ENCODE results near the gene ZCWPW1. TPM values are rescaled to one million over a fixed set of nuclear protein-coding genes. Genes with fewer than 3 reads are reported as not detected.

The ZCWPW1 gene
- total RNA-seq, 2 experiments from 2014 or later: 2.7 to 3.0 TPM

DNA sequence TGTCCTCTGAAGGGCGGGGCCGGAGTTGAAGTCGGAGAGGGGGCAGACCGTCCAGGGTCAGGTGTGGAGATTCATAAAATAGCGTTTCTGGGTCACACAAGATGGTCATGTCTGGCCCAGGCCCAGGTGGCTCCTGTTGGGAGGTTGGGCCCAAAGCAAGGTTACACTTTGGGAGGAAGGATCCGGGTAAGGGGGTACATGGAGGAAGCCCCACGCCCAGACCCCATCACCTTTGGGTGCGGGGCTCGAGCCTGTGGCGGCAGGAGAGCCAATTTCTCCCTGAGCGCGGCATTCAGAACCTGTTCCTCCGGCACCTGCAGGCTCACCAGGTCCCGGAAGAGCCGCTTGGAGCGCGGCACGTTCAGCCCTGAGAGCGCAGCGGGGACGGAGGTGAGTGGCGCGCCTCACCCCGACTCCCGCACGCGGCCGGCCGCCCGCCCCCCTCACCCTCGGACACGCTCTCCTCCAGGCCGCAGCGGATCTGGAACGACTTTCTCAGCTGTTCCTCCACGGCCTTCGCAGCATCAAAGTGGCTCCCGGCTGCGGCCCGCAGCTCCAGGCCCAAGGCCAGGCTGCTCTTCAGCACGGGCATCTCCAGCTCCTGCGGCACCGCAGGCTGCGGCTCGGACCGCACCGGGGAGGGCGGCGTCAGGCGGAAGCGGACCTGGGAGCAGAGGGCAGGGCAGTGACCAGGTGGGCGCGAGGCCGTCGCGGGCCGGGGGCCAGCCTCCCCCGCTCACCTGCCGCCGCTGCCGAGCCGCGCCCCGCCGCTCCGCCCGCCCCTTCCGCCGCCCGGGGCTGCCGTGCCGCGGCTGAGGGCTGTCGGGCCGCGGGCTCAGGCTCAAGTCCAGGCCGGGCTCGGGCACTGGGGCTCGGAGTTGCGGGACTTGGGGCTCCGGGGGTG, 7.2 kb upstream of the ZCWPW1 start:
- Mint-ChIP-seq H3K9me3 (no peaks in the 10 kb centered on the region), H3K4me3 (peak overlapping the region; percentile 89), H3K27me3 (no peaks in the 10 kb centered on the region), H3K4me1 (peaks cover 46% of the 10 kb centered on the region), H3K36me3 (ENCODE audit: low read depth) (peaks cover 51% of the 10 kb centered on the region), H3K27ac (peak overlapping the region; percentile 93)
- ChIA-PET CTCF (interaction anchor here (0.9 to 1.7 kb wide), 6 partner anchors 7 to 47 kb away, joined by 3 to 10 read pairs (median 4); partner anchors contain the start of gene ZCWPW1), POLR2A (interaction anchor here (0.7 to 4.3 kb wide), 27 partner anchors 8 to 439 kb away, joined by 3 to 30 read pairs (median 4); partner anchors contain the start of genes AGFG2, FBXO24, LRCH4 and MBLAC1)
- DNase-seq: peak; percentile 61

DNA sequence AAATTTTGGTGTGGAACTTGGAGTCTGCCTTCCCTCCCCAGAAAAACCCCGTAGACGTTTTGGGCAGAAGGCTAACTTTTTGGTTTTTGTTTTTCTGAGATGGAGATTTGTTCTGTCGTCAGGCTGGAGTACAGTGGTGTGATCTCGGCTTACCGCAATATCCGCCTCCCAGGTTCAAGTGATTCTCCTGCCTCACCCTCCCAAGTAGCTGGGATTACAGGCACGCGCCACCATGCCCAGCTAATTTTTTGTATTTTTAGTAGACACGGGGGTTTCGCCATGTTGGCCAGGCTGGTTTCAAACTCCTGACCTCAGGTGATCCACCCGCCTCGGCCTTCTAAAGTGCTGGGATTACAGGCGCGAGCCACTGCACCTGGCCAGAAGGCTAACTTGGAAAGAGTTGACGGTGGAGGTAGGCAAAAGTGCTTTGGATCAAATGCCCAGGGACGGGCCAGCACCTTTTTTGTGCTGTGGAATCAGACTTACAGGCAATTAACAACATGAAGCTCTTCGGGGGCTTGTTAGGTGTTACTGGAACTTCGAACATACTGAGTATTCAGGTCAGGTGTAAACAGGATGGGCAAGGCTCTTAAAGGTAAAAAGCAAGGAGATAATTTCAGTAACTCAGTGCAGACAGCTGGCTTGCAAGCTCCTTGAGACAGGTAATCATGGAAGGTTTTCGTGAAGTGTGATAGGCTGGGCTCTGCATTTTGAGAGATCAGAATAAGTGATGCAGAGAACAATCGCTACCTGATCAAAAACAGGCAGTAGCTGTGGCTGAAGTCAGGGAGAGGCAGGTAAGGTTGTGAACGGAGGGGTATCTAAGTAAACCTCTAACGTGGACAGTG, 6.0 kb upstream of the ZCWPW1 start:
- peak overlapping the region; percentile 89 for H3K4me3 Mint-ChIP-seq
- DNase-seq: no peak
- H3K9me3 Mint-ChIP-seq: no peaks in the 10 kb centered on the region
- peak overlapping the region; percentile 93 for H3K27ac Mint-ChIP-seq
- peaks cover 53% of the 10 kb centered on the region for H3K4me1 Mint-ChIP-seq
- no peaks in the 10 kb centered on the region for H3K27me3 Mint-ChIP-seq
- ChIA-PET CTCF (interaction anchor here (1.0 to 1.1 kb wide), 3 partner anchors 16 to 125 kb away, joined by 3 to 4 read pairs (median 3); no protein-coding TSS in a partner anchor), POLR2A (interaction anchor here (0.7 to 4.3 kb wide), 15 partner anchors 10 to 691 kb away, joined by 3 to 25 read pairs (median 4); partner anchors contain the start of genes FBXO24, LRCH4, MOSPD3 and POP7)
- H3K36me3 Mint-ChIP-seq (ENCODE audit: low read depth): peaks cover 57% of the 10 kb centered on the region

DNA sequence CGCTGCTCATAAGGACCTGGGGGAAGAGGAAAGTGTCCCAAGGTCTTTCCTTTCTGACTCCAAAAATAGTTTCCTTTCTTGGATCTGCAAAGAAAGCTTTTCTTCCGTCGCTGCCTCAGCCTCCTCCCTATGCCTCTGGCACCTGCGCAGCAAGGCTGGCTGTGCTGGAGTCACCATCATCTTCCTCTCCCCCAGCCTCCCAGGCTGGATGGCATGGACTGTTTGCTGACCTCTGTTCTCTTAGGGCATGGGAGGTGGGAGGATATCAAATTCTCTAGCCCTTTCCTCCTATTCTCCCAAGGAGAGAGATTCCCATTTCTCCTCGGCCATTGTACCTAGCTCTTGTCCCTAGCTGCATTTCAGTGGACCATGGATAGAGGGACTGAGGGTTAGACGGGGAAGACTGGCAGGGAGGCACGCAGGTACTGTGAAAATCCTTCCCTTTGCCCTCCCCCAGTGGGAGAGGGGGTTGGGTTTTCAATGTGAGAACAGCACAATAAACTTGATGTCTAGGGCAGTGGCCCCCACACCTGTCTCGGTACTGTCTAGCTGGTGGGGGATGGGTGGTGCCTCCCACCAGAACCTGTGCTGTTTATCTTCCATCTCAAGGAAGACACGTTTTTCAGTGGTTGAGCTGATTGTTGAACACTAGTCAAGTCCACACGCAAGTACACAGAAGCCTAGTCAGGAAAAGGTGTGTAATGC, 5.2 kb upstream of the ZCWPW1 start:
- Mint-ChIP-seq H3K4me3 (peak overlapping the region; percentile 89), H3K36me3 (ENCODE audit: low read depth) (peaks cover 64% of the 10 kb centered on the region), H3K27me3 (no peaks in the 10 kb centered on the region), H3K4me1 (peaks cover 57% of the 10 kb centered on the region), H3K27ac (peak overlapping the region; percentile 93), H3K9me3 (no peaks in the 10 kb centered on the region)
- no peak for DNase-seq
- ChIA-PET CTCF (interaction anchor here (1.1 kb wide), 1 partner anchor 126 kb away, joined by 4 read pairs; no protein-coding TSS in a partner anchor), POLR2A (interaction anchor here (1.0 to 4.3 kb wide), 7 partner anchors 11 to 213 kb away, joined by 3 to 25 read pairs (median 3); partner anchors contain the start of gene MOSPD3)

DNA sequence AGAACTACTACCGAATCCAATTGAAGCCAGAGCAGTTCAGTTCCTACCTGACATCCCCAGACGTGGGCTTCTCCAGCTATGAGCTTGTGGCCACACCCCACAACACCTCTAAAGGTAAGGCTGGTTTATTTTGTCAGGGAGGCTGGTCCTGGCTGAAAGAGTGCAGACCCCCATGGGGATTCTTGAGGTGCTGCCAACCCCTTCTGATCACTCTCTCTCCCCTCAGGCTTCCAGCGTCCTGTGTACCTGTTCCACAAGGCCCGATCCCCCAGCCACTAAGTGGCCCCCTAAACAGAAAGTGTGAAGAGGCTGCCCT, 4.7 kb upstream of the ZCWPW1 start:
- Mint-ChIP-seq H3K27ac (peak overlapping the region; percentile 93), H3K4me1 (peaks cover 59% of the 10 kb centered on the region), H3K4me3 (no peak overlapping the region), H3K9me3 (no peaks in the 10 kb centered on the region), H3K27me3 (no peaks in the 10 kb centered on the region), H3K36me3 (ENCODE audit: low read depth) (peaks cover 68% of the 10 kb centered on the region)
- no peak for DNase-seq
- POLR2A ChIA-PET: interaction anchor here (1.0 to 4.3 kb wide), 3 partner anchors 11 to 179 kb away, joined by 3 to 25 read pairs (median 3); partner anchors contain the start of gene MOSPD3
- CTCF ChIA-PET: no interaction called here

DNA sequence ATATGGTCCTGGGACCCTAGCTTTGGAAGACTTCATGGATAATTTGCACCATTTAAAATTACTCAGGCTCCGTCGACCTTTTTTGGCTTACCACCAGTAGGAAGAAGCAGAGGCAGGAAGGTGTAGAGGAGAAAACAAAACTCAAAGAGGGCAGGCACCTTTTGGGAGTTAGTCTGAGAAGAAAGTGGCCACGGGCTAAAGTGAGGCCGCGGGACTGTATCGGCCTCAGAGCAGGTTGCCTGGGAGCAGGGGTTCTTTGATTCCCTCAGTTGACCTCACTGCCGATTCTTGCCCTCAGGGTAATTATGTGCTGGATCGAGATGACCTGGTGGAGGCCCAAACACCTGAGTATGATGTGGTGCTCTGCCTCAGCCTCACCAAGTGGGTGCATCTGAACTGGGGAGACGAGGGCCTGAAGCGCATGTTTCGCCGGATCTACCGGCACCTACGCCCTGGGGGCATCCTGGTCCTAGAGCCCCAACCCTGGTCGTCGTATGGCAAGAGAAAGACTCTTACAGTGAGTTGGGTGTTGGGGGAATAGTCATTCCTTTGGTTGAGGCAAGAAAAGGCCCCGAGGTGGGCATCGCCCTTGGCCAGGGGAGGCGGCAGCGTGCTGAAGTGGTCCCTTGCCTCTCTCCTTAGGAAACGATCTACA, 4.2 kb upstream of the ZCWPW1 start:
- Mint-ChIP-seq H3K27ac (peak overlapping the region; percentile 93), H3K36me3 (ENCODE audit: low read depth) (peaks cover 72% of the 10 kb centered on the region), H3K27me3 (peaks cover 1% of the 10 kb centered on the region), H3K4me1 (peaks cover 63% of the 10 kb centered on the region), H3K9me3 (no peaks in the 10 kb centered on the region), H3K4me3 (no peak overlapping the region)
- DNase-seq: no peak
- POLR2A ChIA-PET: interaction anchor here (1.0 to 4.3 kb wide), 3 partner anchors 12 to 180 kb away, joined by 3 to 25 read pairs (median 3); partner anchors contain the start of gene MOSPD3
- CTCF ChIA-PET: no interaction called here

DNA sequence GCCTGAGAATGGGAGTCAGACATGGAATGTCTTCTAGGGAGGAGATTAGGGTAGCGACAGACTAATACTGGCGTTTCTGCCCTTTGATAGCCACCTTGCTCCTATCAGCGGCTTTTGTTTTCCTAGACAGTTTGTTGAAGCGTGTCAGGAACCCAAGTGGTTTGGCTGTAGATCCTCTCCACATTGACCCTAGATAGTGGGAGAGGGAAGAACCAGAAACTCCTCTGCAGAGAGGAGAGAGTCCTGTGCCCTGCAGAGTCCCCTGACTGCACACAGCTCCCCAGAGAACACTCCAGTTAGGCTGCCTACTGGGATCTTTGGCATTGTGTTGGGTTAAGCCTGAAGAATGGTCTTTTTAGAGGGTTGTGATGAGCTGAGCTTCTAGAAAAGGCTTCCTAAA, 3.5 kb upstream of the ZCWPW1 start:
- DNase-seq: no peak
- Mint-ChIP-seq H3K9me3 (no peaks in the 10 kb centered on the region), H3K27ac (peak overlapping the region; percentile 93), H3K27me3 (peaks cover 3% of the 10 kb centered on the region), H3K4me3 (peak overlapping the region; percentile 87), H3K4me1 (peaks cover 65% of the 10 kb centered on the region), H3K36me3 (ENCODE audit: low read depth) (peaks cover 72% of the 10 kb centered on the region)
- ChIA-PET CTCF (no interaction called here), POLR2A (no interaction called here)

DNA sequence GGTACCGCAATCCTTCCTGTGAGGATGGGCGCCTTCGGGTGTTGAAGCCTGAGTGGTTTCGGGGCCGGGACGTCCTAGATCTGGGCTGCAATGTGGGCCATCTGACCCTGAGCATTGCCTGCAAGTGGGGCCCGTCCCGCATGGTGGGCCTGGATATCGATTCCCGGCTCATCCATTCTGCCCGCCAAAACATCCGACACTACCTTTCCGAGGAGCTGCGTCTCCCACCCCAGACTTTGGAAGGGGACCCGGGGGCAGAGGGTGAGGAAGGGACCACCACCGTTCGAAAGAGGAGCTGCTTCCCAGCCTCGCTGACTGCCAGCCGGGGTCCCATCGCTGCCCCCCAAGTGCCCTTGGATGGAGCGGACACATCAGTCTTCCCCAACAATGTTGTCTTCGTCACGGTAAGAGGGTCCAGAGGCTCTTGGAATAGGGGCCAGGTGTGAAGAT, 2.8 kb upstream of the ZCWPW1 start:
- H3K4me3 Mint-ChIP-seq: peak overlapping the region; percentile 87
- peaks cover 3% of the 10 kb centered on the region for H3K27me3 Mint-ChIP-seq
- POLR2A ChIA-PET: no interaction called here
- peaks cover 70% of the 10 kb centered on the region for H3K36me3 Mint-ChIP-seq (ENCODE audit: low read depth)
- CTCF ChIA-PET: no interaction called here
- no peaks in the 10 kb centered on the region for H3K9me3 Mint-ChIP-seq
- H3K27ac Mint-ChIP-seq: peak overlapping the region; percentile 93
- DNase-seq: no peak
- H3K4me1 Mint-ChIP-seq: peaks cover 63% of the 10 kb centered on the region

DNA sequence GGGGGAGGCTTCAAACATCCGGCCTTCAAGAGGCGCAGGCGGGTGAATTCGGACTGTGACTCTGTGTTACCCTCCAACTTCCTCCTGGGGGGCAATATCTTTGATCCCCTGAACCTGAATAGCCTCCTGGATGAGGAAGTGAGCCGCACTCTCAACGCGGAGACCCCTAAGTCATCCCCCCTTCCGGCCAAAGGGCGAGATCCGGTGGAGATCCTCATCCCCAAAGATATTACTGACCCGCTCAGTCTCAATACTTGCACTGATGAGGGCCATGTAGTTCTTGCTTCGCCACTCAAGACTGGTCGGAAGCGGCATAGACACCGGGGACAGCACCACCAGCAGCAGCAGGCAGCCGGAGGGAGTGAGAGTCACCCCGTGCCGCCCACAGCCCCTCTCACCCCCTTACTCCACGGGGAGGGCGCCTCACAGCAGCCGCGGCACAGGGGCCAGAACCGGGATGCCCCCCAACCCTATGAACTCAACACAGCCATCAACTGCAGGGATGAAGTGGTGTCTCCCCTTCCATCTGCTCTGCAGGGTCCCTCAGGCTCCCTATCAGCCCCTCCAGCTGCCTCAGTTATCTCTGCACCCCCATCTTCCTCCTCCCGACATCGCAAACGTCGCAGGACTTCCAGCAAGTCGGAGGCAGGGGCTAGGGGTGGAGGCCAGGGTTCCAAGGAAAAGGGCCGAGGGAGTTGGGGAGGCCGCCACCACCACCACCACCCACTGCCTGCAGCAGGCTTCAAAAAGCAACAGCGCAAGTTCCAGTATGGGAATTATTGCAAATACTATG, 2.2 kb upstream of the ZCWPW1 start:
- Mint-ChIP-seq H3K27me3 (peaks cover 3% of the 10 kb centered on the region), H3K4me3 (peak overlapping the region; percentile 87), H3K27ac (peak overlapping the region; percentile 93), H3K36me3 (ENCODE audit: low read depth) (peaks cover 67% of the 10 kb centered on the region), H3K9me3 (no peaks in the 10 kb centered on the region), H3K4me1 (peaks cover 63% of the 10 kb centered on the region)
- CTCF ChIA-PET: interaction anchor here (2.7 kb wide), 1 partner anchor 25 kb away, joined by 9 read pairs; no protein-coding TSS in a partner anchor
- POLR2A ChIA-PET: interaction anchor here (0.8 to 3.2 kb wide), 18 partner anchors 10 to 873 kb away, joined by 3 to 43 read pairs (median 4); partner anchors contain the start of genes AGFG2, FBXO24, LRCH4 and MOSPD3
- DNase-seq: peak; percentile 51

DNA sequence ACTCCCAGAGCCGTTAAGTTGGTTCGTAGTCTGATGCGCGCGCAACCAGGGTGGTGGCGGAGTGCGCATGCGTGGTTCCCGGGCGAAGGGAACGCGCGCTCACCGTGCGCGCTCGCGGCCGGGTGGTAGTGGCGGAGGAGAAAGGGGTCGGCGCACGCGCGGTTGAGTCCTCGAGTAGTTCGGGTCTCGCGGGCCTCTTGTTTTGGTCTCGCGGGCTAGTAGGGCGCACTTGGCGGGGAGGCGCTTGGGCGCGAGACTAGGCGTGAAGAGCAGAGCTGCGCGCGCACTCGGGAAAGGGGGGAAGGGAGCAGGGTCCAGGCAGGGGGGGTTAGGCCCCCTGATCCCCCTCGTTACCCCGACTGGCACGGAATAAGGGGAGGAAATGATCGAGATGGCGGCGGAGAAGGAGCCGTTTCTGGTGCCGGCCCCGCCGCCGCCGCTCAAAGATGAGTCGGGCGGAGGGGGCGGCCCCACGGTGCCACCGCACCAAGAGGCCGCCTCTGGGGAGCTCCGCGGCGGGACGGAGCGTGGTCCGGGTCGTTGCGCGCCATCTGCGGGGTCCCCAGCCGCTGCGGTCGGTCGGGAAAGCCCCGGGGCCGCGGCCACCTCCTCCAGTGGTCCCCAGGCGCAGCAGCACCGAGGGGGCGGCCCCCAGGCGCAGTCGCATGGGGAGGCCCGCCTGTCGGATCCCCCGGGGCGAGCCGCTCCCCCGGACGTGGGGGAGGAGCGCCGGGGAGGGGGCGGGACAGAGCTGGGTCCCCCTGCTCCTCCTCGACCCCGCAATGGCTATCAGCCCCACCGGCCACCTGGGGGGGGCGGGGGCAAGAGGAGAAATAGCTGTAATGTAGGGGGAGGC, 1.4 kb upstream of the ZCWPW1 start, which contains the start of gene MEPCE:
Gene MEPCE (plus strand): TSS at position 195 of the 856 bp plus-strand sequence. CDS start 188 bp downstream, at position 383.
- peaks cover 3% of the 10 kb centered on the region for H3K27me3 Mint-ChIP-seq
- POLR2A ChIA-PET: interaction anchor here (0.6 to 3.2 kb wide), 48 partner anchors 8 to 872 kb away, joined by 3 to 43 read pairs (median 4); partner anchors contain the start of genes AGFG2, AP4M1, FBXO24 and GPC2
- H3K4me1 Mint-ChIP-seq: peaks cover 61% of the 10 kb centered on the region
- peak; percentile 96 for DNase-seq
- H3K9me3 Mint-ChIP-seq: no peaks in the 10 kb centered on the region
- CTCF ChIA-PET: interaction anchor here (0.9 to 2.7 kb wide), 7 partner anchors 21 to 348 kb away, joined by 3 to 9 read pairs (median 4); partner anchors contain the start of genes AP4M1, MCM7 and MOSPD3
- peak within 1 kb of the TSS; percentile 100 for H3K27ac Mint-ChIP-seq
- H3K4me3 Mint-ChIP-seq: peak within 1 kb of the TSS; percentile 92
- peaks cover 59% of the 10 kb centered on the region for H3K36me3 Mint-ChIP-seq (ENCODE audit: low read depth)

DNA sequence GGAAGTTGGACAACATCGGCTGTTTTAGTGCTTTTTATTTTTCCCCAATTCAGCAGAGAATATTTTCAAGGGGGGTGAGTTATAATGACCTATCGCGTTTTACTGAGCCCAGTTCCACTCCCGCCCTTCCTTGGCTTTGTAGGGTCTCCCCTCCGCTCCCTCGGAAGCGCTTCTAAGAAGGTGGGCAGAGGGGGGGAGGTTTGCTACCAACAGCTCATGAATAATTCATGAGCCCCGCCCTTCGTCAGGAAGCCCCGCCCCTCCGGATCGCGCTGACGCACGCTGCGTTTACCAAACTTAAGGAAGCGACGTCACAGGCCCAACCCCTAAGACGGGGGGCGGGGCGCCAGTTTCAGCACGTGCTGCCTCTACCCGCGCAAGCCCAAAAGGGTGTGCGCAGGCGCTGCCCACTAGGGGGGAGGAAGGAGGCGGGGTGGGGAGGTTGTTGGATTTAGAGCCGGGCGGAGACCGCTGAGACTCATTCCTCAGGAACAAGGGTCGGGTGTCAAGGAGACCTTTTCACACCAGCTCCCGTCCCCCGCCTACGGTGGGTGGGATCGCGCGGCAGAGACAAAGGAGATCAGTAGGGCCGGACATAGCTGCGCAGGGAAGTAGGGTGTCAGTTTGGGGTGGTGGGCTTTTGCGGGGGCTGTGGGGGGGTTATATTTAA, 599 bp upstream of the ZCWPW1 start:
- Mint-ChIP-seq H3K4me3 (peak overlapping the region; percentile 92), H3K27ac (peak overlapping the region; percentile 100), H3K36me3 (ENCODE audit: low read depth) (peaks cover 51% of the 10 kb centered on the region), H3K27me3 (peaks cover 3% of the 10 kb centered on the region), H3K9me3 (no peaks in the 10 kb centered on the region), H3K4me1 (peaks cover 53% of the 10 kb centered on the region)
- ChIA-PET CTCF (interaction anchor here (0.9 to 2.7 kb wide), 13 partner anchors 8 to 423 kb away, joined by 3 to 9 read pairs (median 4); partner anchors contain the start of genes AP4M1, MCM7, MOSPD3 and POP7), POLR2A (interaction anchor here (0.6 to 3.2 kb wide), 45 partner anchors 9 to 871 kb away, joined by 3 to 43 read pairs (median 5); partner anchors contain the start of genes AGFG2, AP4M1, FBXO24 and GPC2)
- DNase-seq: peak; percentile 100
